Prostate gland (tissue), 2 donors: ENCODE measurements around the gene MOB4. TPM values are rescaled to one million over a fixed set of nuclear protein-coding genes. Genes with fewer than 3 reads are reported as not detected.

Source experiments
- DNase-seq: peaks from one replicate; pipeline ENCODE4 v3.0.0-alpha.2; 2019; ENCODE audit warnings: low spot score
- H3K27ac ChIP-seq, 2 donors: fragments of 200-600 bp; sonication (generic); 2 replicates each; pipeline ENCODE4 v1.5.1; 2017 to 2019
- H3K27me3 ChIP-seq: fragments of 200-600 bp; sonication (generic); replicated peaks from 2 replicates; pipeline ENCODE4 v1.5.1; 2019; ENCODE audit not compliant: insufficient read depth
- H3K36me3 ChIP-seq, 2 donors: fragments of 200-600 bp; sonication (generic); 1 replicate in 1 of 2; 2 replicates in 1 of 2; pipeline versions ENCODE4 v1.5.1 to v1.8.1; 2017 to 2019
- H3K4me1 ChIP-seq: fragments of 200-600 bp; sonication (generic); replicated peaks from 2 replicates; pipeline ENCODE4 v1.5.1; 2019
- H3K4me3 ChIP-seq, 2 donors: fragments of 200-600 bp; sonication (generic); 2 replicates each; pipeline ENCODE4 v1.5.1; 2017 to 2019
- H3K9me3 ChIP-seq: fragments of 200-600 bp; sonication (generic); 2 replicates; pipeline ENCODE4 v1.5.1; 2017
- POLR2A ChIP-seq: fragments of 450-650 bp; IDR thresholded peaks from one replicate; pipeline ENCODE4 v1.6.1; 2016; ENCODE audit warnings: antibody characterized with exemption, mild to moderate bottlenecking
- POLR2AphosphoS5 ChIP-seq: sonication (generic); formaldehyde crosslinking; IDR thresholded peaks from one replicate; pipeline ENCODE4 v1.6.1; 2017; ENCODE audit warnings: antibody characterized with exemption
- WGBS: methylation state at CpG from one replicate; pipeline ENCODE4 v1.1.5; 2018; 5-methylcytosine and 5-hydroxymethylcytosine counted together
- intact Hi-C: fragments of 100-400 bp; cut with DNase I; formaldehyde crosslinking; loops from one replicate; pipeline ENCODE4 v1.14.2; 2022
- total RNA-seq, 2 donors: library from RNA; depleted of rRNA; stranded (reverse); fragments of >200 nt; gene quantifications; one replicate each; pipeline ENCODE4 v1.1.0, GENCODE V29; 2016
- TF ChIP-seq, protein P1 (sequence below), 4 experiments: fragments of 200-600 bp in 2 of 4; fragments of 450-650 bp in 2 of 4; sonication (generic) in 2 of 4; IDR thresholded peaks; 1 replicate in 3 of 4; 2 replicates in 1 of 4; pipeline ENCODE4 v1.5.1; 2016 to 2019; ENCODE audit warnings: antibody characterized with exemption in 4 of 4, mild to moderate bottlenecking in 2 of 4, moderate library complexity in 2 of 4

Gene MOB4
- total RNA-seq, 2 donors from 2014 or later = 13.7 to 23.4 TPM

GRCh38 chr2:197498235-197498936 lies 17.5 kb upstream of the MOB4 start:
- H3K27me3 ChIP-seq = no peaks in the 10 kb centered on the region
- H3K4me1 ChIP-seq = no peaks in the 10 kb centered on the region
- intact Hi-C loops = loop anchor here (2.0 to 10.0 kb wide), 2 partner anchors 64 to 206 kb away; partner anchors contain the start of genes MARS2 and SF3B1
- H3K4me3 ChIP-seq = peak overlapping the region; percentile 85 to 93
- peak overlapping the region; percentile 99 to 100 for H3K27ac ChIP-seq
- TF ChIP-seq, protein P1, sequence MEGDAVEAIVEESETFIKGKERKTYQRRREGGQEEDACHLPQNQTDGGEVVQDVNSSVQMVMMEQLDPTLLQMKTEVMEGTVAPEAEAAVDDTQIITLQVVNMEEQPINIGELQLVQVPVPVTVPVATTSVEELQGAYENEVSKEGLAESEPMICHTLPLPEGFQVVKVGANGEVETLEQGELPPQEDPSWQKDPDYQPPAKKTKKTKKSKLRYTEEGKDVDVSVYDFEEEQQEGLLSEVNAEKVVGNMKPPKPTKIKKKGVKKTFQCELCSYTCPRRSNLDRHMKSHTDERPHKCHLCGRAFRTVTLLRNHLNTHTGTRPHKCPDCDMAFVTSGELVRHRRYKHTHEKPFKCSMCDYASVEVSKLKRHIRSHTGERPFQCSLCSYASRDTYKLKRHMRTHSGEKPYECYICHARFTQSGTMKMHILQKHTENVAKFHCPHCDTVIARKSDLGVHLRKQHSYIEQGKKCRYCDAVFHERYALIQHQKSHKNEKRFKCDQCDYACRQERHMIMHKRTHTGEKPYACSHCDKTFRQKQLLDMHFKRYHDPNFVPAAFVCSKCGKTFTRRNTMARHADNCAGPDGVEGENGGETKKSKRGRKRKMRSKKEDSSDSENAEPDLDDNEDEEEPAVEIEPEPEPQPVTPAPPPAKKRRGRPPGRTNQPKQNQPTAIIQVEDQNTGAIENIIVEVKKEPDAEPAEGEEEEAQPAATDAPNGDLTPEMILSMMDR (IDR thresholded peaks at IDR 0.05) = no peak
- TF ChIP-seq POLR2A = no peak
- TF ChIP-seq POLR2AphosphoS5 = no peak
- H3K9me3 ChIP-seq = no peaks in the 10 kb centered on the region
- 5% methylated on average over 14 of the region's 14 CpGs for WGBS
- DNase-seq = no peak
- H3K36me3 ChIP-seq = peaks cover 0 to 5% of the 10 kb centered on the region in 2 donors

DNA sequence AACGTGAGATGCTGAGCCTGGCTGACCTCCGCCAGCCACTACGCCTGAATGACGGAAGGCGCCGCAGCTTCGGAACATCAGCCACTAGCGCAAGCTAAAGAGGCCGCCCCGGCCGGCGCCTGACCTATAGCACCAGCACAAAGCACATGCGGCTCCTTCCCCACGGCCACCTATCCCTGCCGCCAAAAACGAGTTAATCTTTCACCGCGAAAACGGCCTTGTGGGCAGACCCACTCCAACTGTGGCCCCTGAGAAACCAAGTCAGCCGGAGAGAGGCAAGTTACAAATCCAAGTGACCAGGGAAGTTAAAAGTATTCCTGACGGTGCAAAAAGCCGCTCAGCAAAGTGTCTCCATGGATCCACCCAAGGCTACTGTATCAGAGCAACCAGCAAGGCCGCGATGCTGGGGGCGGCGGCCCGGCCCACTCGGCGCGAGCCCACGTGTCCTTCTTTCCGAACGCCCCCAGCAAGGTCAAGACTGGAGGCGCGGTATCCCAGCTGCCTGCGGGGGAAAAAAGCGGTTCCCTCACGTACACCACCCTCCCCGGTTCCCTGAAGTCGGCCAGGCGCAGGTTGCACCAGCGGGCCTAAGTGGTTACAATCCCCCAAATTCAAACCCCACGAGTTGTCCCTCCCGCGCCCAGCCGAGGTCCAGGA lies 16.8 kb upstream of the MOB4 start:
- no peaks in the 10 kb centered on the region for H3K27me3 ChIP-seq
- H3K9me3 ChIP-seq = no peaks in the 10 kb centered on the region
- H3K27ac ChIP-seq = peak overlapping the region; percentile 99 to 100
- no peaks in the 10 kb centered on the region for H3K36me3 ChIP-seq
- WGBS = under 1% methylated on average over 46 of the region's 46 CpGs
- TF ChIP-seq POLR2A (peak; percentile 26), POLR2AphosphoS5 (peak; percentile 4)
- TF ChIP-seq, protein P1 (IDR thresholded peaks at IDR 0.05) = no peak
- intact Hi-C loops = loop anchor here (2.0 to 10.0 kb wide), 2 partner anchors 64 to 206 kb away; partner anchors contain the start of genes MARS2 and SF3B1
- no peaks in the 10 kb centered on the region for H3K4me1 ChIP-seq
- peak; percentile 50 for DNase-seq
- H3K4me3 ChIP-seq = peak overlapping the region; percentile 85 to 93

DNA sequence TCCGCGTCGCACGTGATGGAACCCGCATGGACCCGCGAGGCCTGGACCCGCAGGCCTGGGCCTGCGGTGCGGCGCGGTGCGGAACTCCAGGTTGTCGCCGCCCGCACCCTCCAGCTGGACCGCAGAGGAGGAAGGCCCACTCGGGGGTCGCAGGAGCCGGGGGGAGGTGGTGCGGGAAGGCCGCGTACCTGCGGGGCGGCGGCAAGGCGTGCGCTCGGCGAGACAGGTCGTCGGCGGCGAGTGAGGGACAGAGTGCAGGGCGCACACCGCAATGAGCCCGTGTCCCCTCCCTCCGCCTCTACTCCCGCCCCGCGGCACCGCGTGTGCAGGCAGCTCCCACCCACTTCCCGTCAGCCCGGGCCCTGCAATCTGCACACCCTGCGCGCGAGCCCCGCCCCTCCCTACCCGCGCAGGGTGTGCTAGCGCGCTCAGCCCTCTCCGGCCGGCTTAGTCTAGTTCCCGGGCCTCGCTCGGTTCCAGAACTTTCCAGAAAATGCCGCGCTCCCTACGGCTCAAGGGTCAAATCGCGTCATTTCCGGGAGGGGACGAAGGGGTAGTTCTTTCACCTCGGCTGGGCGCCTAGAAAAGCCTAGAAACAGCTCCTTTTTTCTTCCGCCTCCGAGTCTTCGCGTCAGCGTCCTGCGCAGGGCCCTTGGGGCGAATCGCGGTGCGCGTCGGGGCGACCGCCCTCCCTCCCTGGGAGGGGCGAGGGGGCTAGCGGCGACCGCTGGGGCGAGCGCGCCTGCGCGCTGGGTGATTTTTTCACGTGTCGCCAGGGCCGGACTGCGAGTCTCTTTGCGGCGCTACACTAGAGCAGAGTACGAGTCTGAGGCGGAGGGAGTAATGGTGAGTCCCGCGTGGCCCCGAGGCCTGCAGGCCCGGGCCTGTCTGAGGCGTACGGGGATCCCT lies 16.0 kb upstream of the MOB4 start, which contains the start of the genes HSPD1 and HSPE1:
HSPD1 (minus strand) TSS at position 247 of the 909 bp plus-strand sequence. CDS start 992 bp downstream, outside the sequence.
HSPE1 (plus strand) TSS at position 786 of the 909 bp plus-strand sequence; CDS start at position 844, 58 bp downstream.
- TF ChIP-seq, protein P1 (IDR thresholded peaks at IDR 0.05) = peak in 2 of 4 experiments; percentile 18 to 47
- TF ChIP-seq POLR2A (peak; percentile 99), POLR2AphosphoS5 (peak; percentile 99)
- Histone ChIP-seq H3K9me3 (no peaks in the 10 kb centered on the region), H3K4me3 (peak within 1 kb of the TSS; percentile 85 to 93), H3K27me3 (no peaks in the 10 kb centered on the region), H3K36me3 (no peaks in the 10 kb centered on the region), H3K4me1 (no peaks in the 10 kb centered on the region), H3K27ac (peak within 1 kb of the TSS; percentile 99 to 100)
- WGBS = under 1% methylated on average over 98 of the region's 104 CpGs
- peak; percentile 98 for DNase-seq
- intact Hi-C loops = loop anchor here (2.0 to 10.0 kb wide), 3 partner anchors 48 to 205 kb away; partner anchors contain the start of genes COQ10B, MARS2 and SF3B1

DNA sequence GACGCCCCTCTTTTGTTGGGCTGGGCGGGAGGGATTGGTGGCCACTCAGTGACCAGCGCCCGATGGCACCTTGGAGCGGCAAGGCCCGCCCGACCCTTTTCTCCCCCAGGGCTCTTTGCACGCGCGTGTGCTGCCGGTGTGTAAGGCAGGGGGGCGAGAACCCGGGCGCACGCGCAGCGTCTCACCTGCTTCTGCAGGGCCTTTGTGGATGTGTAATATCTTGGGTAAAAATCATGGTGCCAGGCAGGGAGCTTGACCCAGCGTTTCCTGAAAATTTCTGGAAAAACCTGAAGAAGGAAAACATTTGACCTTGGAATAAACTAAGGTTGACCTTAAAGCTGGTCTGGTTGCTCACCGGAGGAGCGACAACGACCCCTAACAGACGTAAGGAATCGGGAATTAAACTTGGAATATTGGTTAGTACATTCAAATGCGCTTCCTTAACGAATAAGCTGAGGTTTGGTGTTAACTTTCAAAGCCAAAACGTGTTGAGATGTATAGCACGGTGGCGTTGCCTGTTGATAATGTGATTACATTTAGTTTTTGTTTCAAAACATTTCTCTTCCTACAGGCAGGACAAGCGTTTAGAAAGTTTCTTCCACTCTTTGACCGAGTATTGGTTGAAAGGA lies 15.2 kb upstream of the MOB4 start:
- Histone ChIP-seq H3K4me1 (no peaks in the 10 kb centered on the region), H3K36me3 (no peaks in the 10 kb centered on the region), H3K4me3 (peak overlapping the region; percentile 85 to 93), H3K9me3 (no peaks in the 10 kb centered on the region), H3K27ac (peak overlapping the region; percentile 99 to 100), H3K27me3 (no peaks in the 10 kb centered on the region)
- intact Hi-C loops = loop anchor here (5.0 kb wide), 1 partner anchor 48 kb away; the partner anchor contains the start of gene COQ10B
- TF ChIP-seq POLR2A = peak; percentile 13
- TF ChIP-seq POLR2AphosphoS5 = no peak
- peak; percentile 5 for DNase-seq
- 0% methylated on average over 30 of the region's 30 CpGs for WGBS
